Urinary bladder (tissue), 4 donors: Measurements from ENCODE around the gene ARHGAP15. TPM values are rescaled to one million over a fixed set of nuclear protein-coding genes. Genes with fewer than 3 reads are reported as not detected.

Experiments
- DNase-seq: peaks from one replicate; pipeline ENCODE4 v3.0.0-alpha.2; 2015; ENCODE audit errors: extremely low spot score
- H3K27ac ChIP-seq: one replicate; pipeline ENCODE4 v1.5.1; 2013; ENCODE audit warnings: low read depth, mild to moderate bottlenecking, moderate library complexity
- H3K36me3 ChIP-seq: one replicate; pipeline ENCODE4 v1.6.1; 2013; ENCODE audit warnings: mild to moderate bottlenecking, moderate library complexity; ENCODE audit not compliant: insufficient read depth
- H3K4me1 ChIP-seq: one replicate; pipeline ENCODE4 v1.6.1; 2013; ENCODE audit warnings: mild to moderate bottlenecking, moderate library complexity; ENCODE audit not compliant: insufficient read depth
- H3K4me3 ChIP-seq: one replicate; pipeline ENCODE4 v1.5.1; 2013; ENCODE audit warnings: low read depth, low read length
- WGBS: extraction: QIAGEN DNeasy Blood & Tissue Kit; methylation state at CpG from one replicate; pipeline ENCODE4 v1.1.7; 2013; 5-methylcytosine and 5-hydroxymethylcytosine counted together
- polyA plus RNA-seq: library from polyadenylated mRNA; stranded (reverse); fragments of 200-250 nt; gene quantifications from one replicate; pipeline ENCODE4 v1.2.3, GENCODE V29; 2013
- total RNA-seq: library from RNA; depleted of rRNA; stranded (reverse); fragments of >200 nt; gene quantifications from one replicate; pipeline ENCODE4 v1.2.3, GENCODE V29; 2014
- donor health status: healthy with polysubstance abuse.
- donor health status: healthy.

ARHGAP15 gene
- total and polyA plus RNA-seq, 2 donors = 3.9 to 107 TPM

DNA sequence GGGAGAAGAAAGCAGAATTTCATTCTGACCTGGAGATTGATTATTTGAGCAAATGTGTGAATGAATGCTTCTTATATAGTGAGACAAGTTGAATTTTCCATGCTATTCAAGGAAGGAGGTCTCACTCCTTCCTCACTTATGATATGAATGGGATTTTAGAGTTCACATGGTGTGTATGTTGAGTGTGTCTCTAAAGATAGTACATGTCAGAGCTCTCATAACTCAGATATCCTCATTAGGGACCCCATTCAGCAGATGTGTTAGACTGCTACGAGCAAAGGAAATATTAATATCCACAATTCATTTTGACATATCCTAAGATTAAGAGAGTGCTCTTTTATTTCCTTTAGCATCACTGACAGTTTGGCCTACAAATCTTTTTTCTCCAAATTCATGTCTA, 368.5 kb downstream of the ARHGAP15 start:
- DNase-seq = no peak
- H3K4me1 ChIP-seq = no peaks in the 10 kb centered on the region
- no peak overlapping the region for H3K4me3 ChIP-seq
- no peak overlapping the region for H3K27ac ChIP-seq
- H3K36me3 ChIP-seq = no peaks in the 10 kb centered on the region
- WGBS = 70% methylated on average over 1 of the region's 1 CpG

DNA sequence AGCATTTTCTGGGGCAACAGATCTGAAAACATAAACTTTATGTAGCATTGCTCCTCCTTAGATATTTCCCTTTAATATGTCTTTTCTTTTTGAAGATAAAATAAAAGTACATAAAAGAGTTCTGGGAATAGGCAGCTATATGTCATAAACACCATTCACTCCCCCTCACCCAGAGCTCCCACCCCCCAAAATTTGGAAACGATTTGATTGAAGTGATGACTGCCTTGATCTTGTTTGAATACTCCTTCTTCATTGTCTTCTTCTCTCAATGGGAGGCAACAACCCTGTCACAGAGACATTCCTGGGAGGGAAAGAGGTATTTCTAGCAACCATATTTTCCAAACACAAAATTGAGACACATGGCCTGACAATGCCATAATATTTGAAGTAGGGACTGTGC, 369.3 kb downstream of the ARHGAP15 start:
- no peaks in the 10 kb centered on the region for H3K36me3 ChIP-seq
- no peaks in the 10 kb centered on the region for H3K4me1 ChIP-seq
- no peak overlapping the region for H3K27ac ChIP-seq
- WGBS = 65% methylated on average over 1 of the region's 1 CpG
- H3K4me3 ChIP-seq = no peak overlapping the region
- DNase-seq = no peak

DNA sequence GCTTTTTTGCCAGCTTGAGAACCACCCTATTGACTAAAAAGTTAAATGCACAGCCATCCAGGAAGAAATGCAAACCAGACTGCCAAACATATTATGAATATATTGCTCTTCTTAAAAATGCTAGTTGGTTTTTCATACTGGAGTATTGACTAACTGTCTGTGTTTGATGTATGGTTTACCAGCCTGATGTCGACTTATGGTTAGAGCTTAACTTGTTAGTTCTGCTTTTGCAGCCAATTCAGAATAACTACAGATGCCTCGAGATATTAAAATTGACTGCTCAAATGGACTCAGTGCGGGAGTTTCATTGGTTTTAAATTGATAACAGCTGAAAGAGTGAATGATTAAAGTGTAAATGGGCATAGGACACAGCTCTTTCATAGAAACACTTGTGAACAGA, 369.8 kb downstream of the ARHGAP15 start:
- H3K36me3 ChIP-seq = no peaks in the 10 kb centered on the region

DNA sequence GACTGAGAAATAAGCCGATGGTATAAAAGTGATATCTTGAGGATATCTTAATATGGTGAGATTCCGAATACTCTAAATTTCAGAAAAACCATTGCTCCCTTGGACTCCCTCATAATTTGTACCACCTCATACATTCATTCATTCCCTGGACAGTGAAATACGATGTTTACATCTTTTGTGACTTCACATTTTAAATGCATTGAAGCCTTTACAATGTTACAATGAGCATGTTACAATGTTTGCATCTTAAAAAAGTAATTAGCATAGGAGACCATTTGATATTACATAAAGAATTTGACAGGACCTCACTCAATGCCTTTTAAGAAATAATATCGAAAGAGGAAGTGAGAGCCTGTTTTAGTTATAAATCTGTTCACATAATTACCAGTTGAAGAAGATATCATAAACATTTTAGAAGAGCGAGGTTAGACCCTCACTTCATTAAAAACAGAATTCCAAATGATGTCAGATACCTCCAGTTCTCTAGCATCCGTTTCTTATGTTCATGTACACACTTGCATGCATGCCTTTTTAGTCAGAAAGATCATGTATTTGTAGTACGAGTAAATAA, 372.0 kb downstream of the ARHGAP15 start:
- 88% methylated on average over 7 of the region's 7 CpGs for WGBS

More for the DNA sequence above, 369.8 kb downstream of the ARHGAP15 start:
- H3K4me3 ChIP-seq = no peak overlapping the region
- no peaks in the 10 kb centered on the region for H3K4me1 ChIP-seq
- no peak for DNase-seq
- WGBS = 82% methylated on average over 3 of the region's 3 CpGs
- no peak overlapping the region for H3K27ac ChIP-seq

DNA sequence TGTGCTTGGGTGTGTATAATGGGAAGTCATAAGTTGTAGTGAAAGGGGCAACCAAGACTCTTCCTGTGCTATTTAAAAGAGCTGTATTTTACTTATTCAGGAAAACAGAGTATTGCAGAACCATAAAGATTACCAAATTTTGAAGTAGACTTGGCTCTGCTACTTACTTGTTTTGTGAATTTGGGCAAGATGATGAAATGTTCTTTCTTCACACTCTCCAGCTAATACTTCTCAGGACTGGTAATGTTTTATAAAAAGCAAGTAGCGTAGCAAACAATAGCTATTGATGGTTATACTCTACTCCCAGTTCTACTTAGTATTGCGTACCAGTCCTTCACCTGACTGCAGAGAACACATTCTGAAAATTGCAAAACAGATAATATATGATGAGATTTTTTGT, 374.1 kb downstream of the ARHGAP15 start:
- DNase-seq = no peak
- H3K36me3 ChIP-seq = no peaks in the 10 kb centered on the region
- WGBS = 97% methylated on average over 2 of the region's 2 CpGs
- H3K27ac ChIP-seq = no peak overlapping the region
- H3K4me3 ChIP-seq = no peak overlapping the region
- H3K4me1 ChIP-seq = no peaks in the 10 kb centered on the region

More for the DNA sequence above, 372.0 kb downstream of the ARHGAP15 start:
- H3K36me3 ChIP-seq = no peaks in the 10 kb centered on the region
- no peaks in the 10 kb centered on the region for H3K4me1 ChIP-seq
- H3K27ac ChIP-seq = no peak overlapping the region
- DNase-seq = no peak
- no peak overlapping the region for H3K4me3 ChIP-seq

DNA sequence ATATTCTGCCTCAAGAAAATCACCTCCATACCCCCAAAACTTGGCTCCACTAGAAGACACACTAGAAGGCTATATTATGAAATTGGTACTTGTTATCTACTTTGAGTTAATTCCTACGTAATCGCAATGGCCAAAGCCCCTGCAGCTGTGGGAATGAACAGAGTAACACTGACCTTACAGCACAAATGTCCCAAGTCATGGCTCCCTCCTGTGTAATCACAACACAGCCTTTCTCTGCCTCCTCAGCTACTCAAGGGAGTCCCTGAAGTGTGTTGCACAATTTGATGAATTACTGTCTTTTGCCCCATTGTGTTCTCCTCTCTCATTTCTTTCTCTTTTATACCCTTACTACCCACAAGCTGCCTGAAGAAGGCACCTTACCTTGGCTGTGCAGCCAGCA, 375.2 kb downstream of the ARHGAP15 start:
- DNase-seq = no peak
- Histone ChIP-seq H3K36me3 (no peaks in the 10 kb centered on the region), H3K4me3 (no peak overlapping the region), H3K4me1 (no peaks in the 10 kb centered on the region), H3K27ac (no peak overlapping the region)
- WGBS = 93% methylated on average over 2 of the region's 2 CpGs

DNA sequence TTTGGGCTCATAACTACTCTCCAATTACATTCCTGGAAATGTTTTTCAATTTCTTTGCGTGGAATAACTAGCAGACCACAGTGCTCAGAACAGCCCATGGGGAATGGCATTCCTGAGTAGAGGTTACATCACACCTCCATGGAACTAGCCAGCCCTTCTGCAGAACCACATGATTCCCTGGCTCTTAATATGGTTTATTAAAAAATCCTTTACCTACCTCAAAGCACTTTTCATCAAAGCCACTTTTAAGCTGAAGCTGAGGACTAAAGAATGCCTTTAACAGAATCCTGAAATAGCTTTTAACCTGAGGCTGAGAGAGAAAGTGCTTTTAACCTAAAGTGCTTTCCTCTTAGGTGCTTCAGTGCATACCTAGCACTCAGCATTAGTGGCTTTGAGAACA, 376.3 kb downstream of the ARHGAP15 start:
- DNase-seq = no peak
- Histone ChIP-seq H3K4me3 (no peak overlapping the region), H3K36me3 (no peaks in the 10 kb centered on the region), H3K4me1 (no peaks in the 10 kb centered on the region), H3K27ac (no peak overlapping the region)
- 92% methylated on average over 1 of the region's 1 CpG for WGBS

DNA sequence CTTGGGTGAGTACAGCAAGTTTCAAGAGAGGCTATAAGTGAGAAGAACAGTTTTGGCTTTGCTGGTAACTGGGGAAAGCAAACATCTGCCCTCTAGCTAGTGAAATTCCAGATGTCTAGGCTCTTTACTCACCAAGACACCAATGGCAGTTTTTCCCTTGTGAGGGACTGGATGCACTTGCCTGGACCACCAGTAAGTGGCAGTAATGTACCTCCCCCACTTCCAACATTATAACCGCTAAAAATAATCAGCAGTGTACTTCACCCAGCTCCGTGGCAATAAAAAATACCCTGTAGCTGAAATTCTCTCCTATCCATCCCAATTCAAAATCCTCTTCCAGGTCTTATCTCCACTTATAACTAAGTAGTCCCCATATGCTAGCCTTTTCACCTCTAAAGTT, 383.9 kb downstream of the ARHGAP15 start:
- DNase-seq = no peak
- H3K36me3 ChIP-seq = no peaks in the 10 kb centered on the region

DNA sequence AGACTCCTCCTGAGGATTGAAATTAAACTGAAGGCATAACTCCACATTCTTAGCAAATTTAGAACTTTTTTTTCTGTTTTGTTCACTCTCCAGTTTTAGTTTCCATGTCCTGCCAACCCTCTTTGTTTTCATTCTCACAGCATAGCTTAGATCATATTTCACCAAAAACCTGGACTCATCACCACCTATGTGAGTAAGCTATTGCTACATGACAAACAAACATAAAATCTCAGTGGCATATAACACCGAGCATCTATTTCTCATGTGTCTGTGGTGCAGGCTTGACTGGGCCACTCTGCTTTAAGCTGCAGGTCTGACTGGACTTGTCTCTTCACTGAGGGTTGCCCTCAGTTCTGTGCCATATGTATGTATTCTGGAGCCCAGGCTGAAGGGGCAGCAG, 385.2 kb downstream of the ARHGAP15 start:
- DNase-seq = no peak
- WGBS = 44% methylated on average over 1 of the region's 1 CpG
- H3K27ac ChIP-seq = no peak overlapping the region
- H3K4me1 ChIP-seq = no peaks in the 10 kb centered on the region
- no peaks in the 10 kb centered on the region for H3K36me3 ChIP-seq
- H3K4me3 ChIP-seq = no peak overlapping the region

More for the DNA sequence above, 383.9 kb downstream of the ARHGAP15 start:
- 9% methylated on average over 2 of the region's 2 CpGs for WGBS
- H3K4me1 ChIP-seq = no peaks in the 10 kb centered on the region
- H3K27ac ChIP-seq = no peak overlapping the region
- no peak overlapping the region for H3K4me3 ChIP-seq

DNA sequence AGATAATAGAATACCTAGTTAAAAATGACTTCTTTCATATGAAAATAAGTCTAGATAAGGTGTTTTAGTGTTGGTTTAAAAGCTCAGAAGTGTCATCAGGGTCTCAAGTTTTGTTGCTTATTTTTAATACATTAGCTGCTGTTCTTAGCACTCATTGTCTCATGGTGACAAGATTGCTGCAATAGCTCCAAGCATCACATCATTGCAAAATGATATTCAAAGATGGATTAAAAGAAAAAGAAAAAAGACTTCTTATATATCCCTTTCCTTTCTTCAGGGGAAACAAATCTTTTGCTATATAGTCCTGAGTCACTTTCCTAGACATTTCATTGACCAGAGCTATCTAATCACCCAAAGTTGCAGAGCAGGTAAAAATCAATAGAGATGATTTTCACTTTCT, 386.1 kb downstream of the ARHGAP15 start:
- Histone ChIP-seq H3K27ac (no peak overlapping the region), H3K4me3 (no peak overlapping the region), H3K4me1 (no peaks in the 10 kb centered on the region), H3K36me3 (no peaks in the 10 kb centered on the region)
- DNase-seq = no peak

DNA sequence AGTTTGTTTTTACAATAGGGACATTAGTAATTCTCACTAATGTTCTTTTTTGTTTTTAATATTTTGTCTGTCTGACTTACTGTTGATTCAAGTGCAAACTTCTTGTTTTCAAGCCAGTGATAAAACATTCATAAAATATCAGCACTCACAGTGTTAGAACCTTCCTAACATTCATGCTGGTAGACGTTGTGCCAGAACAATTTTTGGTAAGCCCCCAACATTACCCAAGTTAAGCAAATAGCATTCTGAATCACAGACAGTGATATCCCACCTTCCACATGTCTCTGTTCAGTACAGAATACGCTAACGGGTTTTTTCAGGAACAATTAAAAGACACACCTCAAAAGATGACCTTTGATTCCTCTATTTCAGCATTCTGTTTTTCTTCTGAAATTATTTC, 390.3 kb downstream of the ARHGAP15 start:
- DNase-seq = no peak
- Histone ChIP-seq H3K4me3 (no peak overlapping the region), H3K36me3 (no peaks in the 10 kb centered on the region), H3K27ac (no peak overlapping the region), H3K4me1 (no peaks in the 10 kb centered on the region)
- WGBS = 69% methylated on average over 3 of the region's 3 CpGs

DNA sequence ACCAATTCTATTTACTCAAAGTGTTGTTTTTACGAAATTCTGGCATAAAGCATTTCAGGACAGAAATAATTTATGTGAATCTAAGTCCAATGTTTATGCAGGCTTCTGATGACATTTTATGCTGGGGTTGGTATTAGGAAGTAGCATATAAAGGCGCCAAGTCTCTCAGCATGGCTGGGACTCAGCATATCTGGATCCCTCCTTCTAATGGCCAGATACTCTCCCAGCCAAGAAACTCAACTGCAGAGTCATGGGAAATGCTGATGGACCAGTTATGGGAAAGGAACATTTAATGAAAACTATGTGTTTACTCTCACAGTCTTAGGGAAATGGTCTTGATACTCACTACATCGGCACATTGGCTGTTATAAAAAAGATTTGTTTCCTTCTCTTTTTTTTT, 392.2 kb downstream of the ARHGAP15 start:
- no peak for DNase-seq
- Histone ChIP-seq H3K27ac (no peak overlapping the region), H3K4me1 (no peaks in the 10 kb centered on the region), H3K4me3 (no peak overlapping the region), H3K36me3 (no peaks in the 10 kb centered on the region)
- 40% methylated on average over 3 of the region's 3 CpGs for WGBS

DNA sequence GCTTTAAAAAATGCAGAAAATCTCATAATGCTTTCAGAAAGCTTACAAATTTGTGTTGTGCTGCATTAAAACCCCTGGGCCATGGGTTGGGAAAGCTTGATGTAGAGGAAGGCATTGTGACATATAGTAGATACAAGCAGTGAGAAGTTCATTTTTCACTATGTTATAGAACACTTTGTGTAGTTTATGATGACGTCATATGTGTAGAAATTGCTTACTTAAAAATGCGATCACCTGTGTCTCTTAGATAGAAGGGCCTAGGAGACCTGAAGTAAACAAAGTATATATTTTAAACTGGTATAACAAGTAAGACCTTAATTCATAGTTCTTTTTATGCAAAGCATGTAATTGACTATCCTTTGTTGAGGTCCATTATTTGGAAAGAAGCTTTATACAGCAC, 393.5 kb downstream of the ARHGAP15 start:
- 97% methylated on average over 2 of the region's 2 CpGs for WGBS
- H3K4me1 ChIP-seq = no peaks in the 10 kb centered on the region
- H3K4me3 ChIP-seq = no peak overlapping the region
- no peak for DNase-seq
- no peaks in the 10 kb centered on the region for H3K36me3 ChIP-seq
- H3K27ac ChIP-seq = no peak overlapping the region

DNA sequence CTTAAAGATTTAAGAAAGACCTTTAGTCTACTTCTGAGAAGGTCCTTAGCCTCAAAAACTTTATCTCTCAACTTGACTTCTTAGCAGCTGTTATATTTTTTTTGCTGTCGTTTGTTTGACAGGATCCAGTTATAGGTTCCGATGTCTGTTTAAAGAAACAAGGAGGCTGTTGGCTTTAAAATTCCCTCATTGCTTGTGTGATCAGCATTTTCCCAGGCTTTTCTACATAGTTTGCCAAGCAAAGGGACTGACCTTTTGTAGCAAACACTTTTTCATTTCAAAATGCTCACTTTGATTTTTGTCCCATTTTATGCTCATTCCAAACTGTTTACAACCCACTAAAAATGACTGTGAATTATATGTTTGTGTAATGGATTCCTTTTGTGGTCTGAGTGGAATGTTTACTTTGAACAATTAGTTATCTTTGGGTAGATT, 394.9 kb downstream of the ARHGAP15 start:
- no peak for DNase-seq
- Histone ChIP-seq H3K36me3 (no peaks in the 10 kb centered on the region), H3K4me3 (no peak overlapping the region), H3K27ac (no peak overlapping the region), H3K4me1 (no peaks in the 10 kb centered on the region)
- 17% methylated on average over 2 of the region's 2 CpGs for WGBS
